Nucleus accumbens (tissue), 56 donors: Measurements from ENCODE around the gene RSKR.
"Not testable (repeated sequence)": the region's sequence is repeated elsewhere in the genome, so short reads cannot be mapped to it uniquely, and the experiment has no call there.

Source experiments
- DNase-seq, 56 donors: peaks; one replicate each; lab custom pipeline; 2025; lab: John Stamatoyannopoulos, UW

The RSKR gene, protein sequence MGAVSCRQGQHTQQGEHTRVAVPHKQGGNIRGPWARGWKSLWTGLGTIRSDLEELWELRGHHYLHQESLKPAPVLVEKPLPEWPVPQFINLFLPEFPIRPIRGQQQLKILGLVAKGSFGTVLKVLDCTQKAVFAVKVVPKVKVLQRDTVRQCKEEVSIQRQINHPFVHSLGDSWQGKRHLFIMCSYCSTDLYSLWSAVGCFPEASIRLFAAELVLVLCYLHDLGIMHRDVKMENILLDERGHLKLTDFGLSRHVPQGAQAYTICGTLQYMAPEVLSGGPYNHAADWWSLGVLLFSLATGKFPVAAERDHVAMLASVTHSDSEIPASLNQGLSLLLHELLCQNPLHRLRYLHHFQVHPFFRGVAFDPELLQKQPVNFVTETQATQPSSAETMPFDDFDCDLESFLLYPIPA

DNA sequence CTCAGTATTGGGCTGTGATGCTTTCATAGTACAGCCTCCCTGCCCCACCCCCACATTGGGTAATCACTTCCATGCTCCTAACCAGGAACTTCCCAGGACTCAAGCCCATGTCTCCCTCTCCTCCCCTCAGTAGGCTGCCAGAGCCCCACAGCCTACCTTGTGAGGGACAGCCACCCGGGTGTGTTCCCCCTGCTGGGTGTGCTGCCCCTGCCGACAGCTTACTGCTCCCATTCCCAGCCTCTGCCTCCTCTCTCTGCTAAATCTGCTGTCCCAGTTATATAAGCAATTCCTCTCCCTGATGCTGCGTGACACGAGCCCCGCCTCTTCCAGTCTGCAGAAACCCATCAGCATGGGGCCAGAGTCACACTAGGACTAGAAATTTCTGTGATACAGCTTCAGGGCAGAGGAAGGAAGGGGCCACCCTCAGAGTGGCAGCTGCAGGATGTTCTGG, at the start of gene RSKR:
RSKR (minus strand) TSS at position 255 of the 451 bp plus-strand sequence; CDS start at position 231, 24 bp downstream.
- DNase-seq: peak in 42 of 56 donors; percentile 1 to 78 (median 42)

DNA sequence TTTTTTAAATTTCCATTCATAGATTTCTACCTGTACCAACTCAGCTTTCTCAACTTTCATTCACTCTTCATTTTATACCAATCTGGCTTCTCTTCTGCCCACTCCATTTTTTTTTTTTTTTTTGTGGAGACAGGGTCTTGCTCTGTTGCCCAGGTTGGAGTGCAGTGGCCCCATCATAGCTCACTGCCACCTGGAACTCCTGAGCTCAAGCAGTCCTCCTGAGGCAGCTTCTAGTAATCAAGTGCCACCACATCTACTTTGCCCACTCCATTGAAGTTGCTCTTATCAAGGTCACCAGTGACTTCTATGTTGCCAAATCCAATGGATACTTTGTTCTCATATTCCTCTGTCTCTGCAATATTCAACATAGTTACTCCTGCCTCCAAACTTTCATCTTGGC, 49.7 kb upstream of the RSKR start:
- no peak for DNase-seq

DNA sequence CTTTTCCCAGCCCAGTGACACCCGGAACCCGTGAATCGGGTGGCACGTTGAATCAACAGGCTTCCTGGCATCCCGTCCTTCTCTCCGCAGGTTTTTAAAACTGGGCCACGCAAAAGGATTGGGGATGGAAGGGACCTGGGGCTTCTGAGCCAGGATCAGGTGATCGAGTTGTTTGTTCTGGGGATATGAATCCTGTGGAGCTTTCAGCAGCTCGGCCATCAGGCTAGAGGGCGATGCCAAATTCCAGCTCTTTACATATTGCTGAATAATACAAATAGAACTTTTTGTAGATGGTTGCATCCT, 48.5 kb upstream of the RSKR start:
- DNase-seq: no peak

DNA sequence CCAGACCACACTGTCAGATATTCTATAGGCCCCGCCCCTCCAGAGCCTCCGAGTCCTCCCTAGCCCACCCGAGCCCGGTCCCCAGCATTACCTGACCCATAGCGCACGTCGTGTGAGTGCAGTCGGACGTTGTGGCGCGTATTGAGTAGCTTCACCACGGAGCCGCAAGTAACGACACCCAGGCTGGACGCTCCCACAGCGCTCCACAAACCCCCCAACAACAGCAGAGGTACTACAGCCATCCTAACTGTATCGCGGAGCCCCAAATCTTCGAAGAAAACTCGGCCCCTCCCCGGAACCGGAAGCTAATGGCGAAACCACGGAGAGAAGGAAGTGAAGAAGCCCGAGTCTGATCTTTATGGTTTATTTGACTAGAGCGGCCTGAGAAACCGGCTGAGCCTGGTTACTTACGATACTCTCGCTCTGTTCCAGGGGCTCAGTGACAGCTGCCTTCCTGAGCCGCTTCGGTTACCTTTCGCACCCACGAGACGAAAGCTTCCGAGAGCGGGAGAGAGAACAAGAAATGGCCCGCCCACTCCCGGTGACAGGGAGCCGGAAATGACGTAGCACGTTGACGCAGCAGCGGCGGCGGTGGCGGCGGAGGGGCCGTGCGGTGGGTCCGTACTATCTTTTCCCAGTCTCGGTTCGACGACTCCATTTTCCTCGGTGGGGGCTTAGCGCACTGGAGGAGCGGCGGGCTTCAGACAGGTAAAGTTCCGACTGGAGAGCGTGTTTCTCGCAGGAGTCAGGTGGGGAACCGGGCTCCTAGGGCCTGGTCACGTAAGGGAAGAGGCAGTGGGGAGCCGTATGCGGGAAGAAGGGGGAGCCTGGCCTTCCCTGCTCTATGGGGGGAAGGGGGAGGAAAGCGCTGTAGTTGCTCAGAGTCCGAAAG, 47.9 kb upstream of the RSKR start, which contains the start of the genes SDF2 and SUPT6H:
SDF2 (minus strand) TSS at position 272 of the 892 bp plus-strand sequence; CDS start at position 242, 30 bp downstream.
SUPT6H (plus strand) TSS at position 571 of the 892 bp plus-strand sequence. CDS start 11,197 bp downstream, outside the sequence.
- DNase-seq: peak in 55 of 56 donors; percentile 42 to 97 (median 91)

DNA sequence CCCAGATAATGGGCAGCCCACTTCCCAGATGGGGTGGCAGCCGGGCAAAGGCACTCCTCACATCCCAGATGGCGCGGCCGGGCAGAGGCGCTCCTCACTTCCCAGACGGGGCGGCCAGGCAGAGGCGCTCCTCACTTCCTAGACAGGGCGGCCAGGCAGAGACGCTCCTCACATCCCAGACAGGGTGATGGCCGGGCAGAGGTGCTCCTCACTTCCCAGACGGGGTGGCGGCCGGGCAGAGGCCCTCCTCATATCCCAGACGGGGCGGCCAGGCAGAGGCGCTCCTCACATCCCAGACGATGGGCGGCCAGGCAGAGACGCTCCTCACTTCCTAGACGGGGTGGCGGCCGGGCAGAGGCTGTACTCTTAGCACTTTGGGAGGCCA, 45.5 kb upstream of the RSKR start:
- DNase-seq: not testable (repeated sequence)

DNA sequence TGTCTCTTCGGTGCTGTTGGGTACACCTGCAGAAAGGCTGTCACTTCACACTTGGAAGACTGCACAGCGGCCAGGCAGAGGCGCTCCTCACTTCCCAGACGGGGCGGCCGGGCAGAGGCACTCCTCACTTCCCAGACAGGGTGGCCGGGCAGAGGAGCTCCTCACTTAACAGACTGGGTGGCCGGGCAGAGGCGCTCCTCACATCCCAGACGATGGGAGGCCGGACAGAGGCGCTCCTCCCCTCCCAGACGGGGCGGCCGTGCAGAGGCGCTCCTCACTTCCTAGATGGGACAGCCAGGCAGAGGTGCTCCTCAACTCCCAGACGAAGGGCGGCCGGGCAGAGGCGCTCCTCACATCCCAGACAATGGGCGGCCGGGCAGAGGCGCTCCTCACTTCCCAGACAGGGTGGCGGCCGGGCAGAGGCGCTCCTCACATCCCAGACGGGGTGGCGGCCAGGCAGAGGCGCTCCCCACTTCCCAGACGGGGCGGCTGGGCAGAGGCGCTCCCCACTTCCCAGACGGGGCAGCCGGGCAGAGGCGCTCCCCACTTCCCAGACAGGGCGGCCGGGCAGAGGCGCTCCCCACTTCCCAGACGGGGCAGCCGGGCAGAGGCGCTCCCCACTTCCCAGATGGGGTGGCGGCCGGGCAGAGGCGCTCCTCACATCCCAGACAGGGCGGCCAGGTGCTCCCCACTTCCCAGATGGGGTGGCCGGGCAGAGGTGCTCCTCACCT, 44.9 kb upstream of the RSKR start:
- not testable (repeated sequence) for DNase-seq

DNA sequence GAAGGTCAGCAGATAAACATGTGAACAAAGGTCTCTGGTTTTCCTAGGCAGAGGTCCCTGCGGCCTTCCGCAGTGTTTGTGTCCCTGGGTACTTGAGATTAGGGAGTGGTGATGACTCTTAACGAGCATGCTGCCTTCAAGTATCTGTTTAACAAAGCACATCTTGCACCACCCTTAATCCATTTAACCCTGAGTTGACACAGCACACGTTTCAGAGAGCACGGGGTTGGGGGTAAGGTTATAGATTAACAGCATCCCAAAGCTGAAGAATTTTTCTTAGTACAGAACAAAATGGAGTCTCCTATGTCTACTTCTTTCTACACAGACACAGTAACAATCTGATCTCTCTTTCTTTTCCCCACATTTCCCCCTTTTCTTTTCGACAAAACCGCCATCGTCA, 44.4 kb upstream of the RSKR start:
- DNase-seq: not testable (repeated sequence)

DNA sequence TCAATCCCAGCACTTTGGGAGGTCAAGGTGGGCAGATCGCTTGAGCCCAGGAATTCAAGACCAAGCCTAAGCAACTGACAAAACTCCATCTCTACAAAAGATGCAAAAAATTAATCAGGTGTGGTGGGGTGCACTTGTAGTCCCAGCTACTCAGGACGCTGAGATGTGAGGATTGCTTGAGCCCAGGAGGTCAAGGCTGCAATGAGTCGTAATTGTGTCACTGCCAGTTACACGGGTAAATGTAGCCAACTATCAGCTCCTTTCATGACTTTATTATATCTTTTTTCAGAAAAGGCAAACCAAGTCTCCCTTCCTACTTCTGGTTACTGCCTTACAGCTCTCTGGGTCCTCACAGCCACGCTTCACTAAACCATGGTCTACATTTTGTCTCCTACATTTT, 43.8 kb upstream of the RSKR start:
- DNase-seq: no peak

DNA sequence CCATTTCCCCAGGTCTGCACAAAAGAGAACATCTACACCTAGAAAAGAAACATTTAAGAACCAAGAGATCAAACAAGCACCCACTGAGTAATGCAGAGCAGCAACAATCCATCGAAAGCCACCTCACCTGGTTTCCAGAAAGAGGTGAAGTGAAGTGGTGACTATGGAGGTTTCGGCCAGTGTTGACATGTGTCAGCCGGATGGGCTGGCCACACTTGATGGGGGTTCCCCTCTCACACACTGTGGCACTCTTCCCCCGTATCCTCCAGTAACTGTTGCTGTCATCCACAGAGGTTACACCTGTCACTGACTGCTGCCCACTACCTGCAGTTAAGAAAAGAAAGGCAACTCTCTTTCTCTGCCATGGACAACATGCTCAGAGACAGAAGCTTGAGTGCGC, 41.2 kb upstream of the RSKR start:
- no peak for DNase-seq

DNA sequence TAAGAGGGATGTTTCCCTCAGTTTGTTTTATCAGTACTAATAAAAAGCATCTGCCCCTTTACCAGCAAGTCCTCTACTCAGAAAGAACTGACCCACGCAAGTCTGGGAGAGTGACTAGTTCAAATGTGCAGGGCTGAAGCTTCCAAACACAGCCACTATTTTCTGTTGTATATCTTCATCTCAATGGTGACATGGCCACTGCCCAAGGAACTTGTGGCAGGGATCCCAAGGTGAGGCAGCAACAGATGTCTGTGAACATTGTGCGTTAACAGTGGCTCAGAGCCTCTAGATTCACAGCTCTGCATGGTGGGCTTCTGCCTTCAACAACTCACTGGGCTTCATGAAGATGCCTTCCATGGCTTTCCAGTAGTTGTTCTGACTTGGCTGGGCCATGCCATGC, 34.7 kb upstream of the RSKR start:
- DNase-seq: no peak

DNA sequence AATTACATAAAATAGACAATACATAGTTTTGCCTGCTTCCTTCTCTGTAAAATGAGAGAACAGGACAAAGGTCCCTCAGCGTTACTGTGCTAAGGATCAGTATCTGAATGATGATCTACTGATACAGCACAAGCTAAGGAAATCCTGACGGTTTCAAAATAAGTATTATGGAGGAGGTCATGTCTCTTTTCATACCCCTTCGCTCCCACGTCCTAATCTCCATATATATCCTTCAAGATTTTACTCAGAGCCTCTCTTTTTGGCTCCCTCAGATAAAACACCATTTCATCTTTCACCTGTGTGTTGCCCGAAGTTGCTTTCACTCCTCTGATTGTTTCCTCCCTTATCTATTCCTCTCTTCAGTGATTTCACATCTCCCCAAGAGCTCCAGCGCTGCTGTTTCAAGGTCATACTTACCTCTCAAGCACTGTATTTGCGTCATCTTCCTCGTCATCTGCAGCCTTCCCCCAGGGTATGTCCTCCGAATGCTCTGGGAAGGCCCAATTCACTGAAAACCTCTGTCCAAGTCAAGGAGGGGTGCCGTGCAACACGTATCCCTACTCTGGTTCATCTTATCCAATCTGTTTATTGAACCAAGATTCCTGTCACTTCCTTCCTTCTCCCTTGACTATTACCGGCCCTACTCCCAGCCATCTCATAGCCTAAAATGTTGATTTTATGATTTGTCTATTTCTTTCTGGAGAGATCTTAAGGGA, 32.2 kb upstream of the RSKR start:
- DNase-seq: peak in 3 of 56 donors; percentile 1 to 4 (median 4)

DNA sequence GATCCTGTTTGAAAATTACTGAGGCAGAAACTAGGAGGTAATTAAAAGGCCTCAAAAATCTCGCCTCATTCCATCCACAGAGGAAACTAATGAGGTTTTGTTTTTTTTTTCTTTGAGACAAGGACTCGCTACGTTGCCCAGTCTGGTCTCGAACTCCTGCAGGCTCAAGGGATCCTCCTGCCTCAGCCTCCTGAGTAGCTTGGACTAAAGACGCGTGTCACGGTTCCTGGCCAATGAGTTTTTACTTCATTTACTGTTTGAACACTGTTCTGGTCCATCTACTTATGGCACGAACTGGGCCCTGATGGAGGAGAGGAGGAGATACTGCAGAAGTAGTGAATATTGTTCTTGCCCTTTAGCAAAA, 31.6 kb upstream of the RSKR start:
- no peak for DNase-seq

DNA sequence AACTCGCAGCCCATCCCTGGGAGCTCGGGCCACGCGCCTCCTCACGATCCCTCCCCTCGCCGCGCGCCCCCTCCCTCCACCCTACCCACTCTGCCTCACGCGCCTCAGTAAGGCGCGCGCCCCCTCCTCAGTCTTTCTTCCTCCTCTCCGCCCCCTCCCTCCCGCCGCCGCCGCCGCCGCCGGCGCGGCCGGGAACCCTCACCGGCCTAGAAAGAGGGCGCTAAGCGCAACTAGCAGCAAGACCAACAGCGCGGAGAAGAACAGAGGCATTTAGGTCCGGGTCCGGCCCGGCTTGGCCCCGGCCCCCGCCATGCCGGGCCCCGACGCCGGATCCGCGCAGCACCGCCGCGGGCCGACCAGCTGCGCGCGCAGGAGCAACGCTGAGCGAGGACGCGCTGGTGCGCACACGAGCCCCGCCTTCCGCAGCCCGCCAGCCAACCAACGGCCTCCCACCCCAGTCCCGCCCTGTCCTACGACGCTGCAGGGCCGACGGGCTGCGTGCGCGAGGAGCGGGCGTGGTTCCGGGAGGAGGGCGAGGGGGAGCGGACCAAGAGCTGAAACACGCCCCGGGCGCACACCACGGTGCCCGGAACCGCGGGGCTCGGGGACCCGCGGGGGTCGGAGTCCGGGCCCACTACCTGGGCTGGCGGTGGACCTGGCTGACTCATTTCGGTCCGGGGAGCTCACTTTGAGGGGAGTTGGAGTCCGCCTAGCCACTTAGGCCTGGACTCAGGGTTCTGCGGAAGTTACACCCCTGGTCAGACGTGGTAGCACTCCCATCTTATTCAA, 31.0 kb upstream of the RSKR start, which contains the start of gene BLTP2:
BLTP2 (minus strand) TSS at position 372 of the 789 bp plus-strand sequence; CDS start at position 270, 102 bp downstream.
- DNase-seq: peak; percentile 46 to 97 (median 91)

DNA sequence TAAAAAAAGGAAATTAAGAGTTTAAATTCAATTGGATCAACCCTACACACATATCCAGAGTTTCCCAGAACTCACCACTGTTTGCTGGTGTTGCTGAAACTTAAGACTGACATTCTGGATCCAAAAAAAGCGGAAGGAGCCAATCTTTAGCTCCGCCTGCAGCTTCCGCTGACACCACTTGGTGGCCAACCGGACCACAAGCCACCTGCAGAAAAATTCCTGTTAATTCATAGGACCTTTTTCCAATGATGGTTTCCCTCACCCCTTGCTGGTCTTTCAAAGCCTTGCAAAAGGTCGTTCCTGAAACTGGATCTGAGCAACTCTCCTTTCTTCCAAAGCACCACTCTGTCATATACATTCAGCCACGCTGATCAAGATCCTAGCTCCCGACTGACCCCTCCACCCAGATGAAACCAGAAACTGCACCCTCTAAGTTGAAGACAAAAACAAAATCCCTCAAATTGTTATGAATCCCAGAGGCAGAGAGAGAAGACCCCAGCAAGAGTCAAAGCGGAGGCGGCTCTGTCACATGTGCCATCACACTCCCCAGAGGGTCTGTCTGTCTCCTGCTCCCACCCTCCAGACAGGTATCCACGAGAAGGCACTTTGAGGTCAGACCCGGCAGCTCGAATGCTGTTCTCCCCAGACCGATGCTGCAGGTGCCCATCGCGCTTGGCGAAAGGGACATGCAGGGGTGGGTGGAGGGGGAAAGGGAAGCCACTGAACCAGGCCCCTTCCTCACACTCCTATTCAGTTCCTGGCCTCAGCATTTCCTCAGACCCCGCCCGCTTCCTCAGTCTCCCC, 30.2 kb upstream of the RSKR start:
- DNase-seq: peak in 15 of 56 donors; percentile 1 to 54 (median 19)

DNA sequence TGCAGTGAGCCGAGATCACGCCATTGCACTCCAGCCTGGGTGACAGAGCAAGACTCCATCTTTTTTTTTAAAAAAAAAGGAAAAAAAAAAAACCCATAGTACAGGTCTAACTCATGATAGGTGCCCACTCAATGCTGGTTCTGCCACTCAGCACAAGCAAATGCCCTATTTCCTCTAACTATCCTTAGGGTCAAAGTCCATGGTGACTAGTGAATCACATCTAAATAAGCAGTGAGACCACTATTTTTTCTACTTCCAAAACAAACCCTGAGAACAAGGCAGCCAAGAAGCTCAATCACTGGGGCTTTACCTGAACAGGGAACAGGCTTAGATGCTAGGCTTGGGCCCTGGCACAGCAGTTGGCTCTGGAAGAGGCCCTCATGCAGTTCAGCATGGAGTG, 27.6 kb upstream of the RSKR start:
- DNase-seq: no peak

DNA sequence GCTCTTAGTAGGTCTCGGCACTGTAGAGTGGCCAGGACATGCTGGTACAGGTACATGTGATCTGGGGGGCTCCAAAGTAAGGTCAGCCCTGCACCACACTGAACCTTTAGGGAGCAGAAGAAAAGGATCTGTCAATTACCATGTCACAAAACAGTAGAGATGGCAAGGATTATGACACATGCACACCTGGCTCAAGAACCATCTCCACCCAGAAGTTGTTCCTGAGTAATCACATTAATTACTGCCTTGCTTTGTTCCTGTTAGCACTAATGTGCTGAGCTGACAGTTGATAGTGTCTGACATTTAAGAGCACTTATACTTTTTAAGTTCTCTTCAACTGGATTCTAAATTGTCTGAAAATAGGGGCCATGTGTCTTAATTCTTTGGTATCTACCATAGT, 21.5 kb upstream of the RSKR start:
- DNase-seq: no peak

DNA sequence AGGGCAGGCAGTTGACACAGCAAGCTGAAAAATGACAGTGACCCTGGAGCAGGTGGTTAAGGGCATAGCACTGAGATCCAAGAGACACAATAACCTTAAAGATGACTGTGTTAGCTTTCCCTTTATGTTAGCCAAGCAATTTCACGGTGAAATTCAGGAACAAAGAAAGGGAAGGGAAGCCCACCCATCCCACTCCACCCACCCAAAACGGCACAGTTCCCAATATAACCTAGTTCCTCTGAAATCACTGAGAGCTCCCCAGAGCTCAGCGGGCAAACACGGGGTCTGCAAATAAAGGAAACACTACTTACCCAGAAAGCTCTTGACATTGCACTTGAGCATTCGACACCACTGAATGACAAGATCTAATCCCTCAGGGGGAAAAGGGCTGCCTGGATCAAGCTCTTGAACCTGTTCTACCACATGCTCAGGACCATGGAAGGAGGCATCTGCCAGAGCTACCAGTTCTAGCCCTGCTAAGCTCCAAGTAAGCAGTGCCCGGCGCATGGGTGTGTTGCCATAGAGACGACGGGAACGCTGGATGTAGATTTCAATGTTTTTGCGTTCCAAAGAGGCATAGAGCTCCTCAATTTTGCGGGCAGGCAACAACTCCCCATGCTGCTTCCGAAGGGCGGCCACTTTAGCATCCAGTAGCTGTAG, 20.4 kb upstream of the RSKR start:
- DNase-seq: peak in 4 of 56 donors; percentile 1 to 40 (median 19)

DNA sequence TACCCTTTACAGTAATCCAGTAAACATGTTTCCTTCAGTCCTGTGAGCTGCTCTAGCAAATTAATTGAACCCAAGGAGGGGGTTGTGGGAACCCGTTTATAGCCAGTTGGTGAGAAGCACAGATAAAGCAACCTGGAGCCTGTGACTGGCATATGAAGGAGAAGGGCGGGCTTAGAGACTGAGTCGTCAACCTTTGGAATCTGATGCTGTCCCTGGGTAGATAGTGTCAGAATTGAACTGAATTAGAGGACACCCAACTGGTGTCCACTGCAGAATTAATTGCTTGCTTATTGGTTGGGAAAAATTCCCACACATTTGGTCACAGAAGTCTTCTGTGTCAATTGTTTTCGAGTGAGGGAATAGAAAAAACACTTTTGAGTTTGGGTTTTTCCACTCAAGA, 12.8 kb upstream of the RSKR start:
- DNase-seq: no peak
